ENCODE results near the gene IQGAP3.

Gene IQGAP3

DNA sequence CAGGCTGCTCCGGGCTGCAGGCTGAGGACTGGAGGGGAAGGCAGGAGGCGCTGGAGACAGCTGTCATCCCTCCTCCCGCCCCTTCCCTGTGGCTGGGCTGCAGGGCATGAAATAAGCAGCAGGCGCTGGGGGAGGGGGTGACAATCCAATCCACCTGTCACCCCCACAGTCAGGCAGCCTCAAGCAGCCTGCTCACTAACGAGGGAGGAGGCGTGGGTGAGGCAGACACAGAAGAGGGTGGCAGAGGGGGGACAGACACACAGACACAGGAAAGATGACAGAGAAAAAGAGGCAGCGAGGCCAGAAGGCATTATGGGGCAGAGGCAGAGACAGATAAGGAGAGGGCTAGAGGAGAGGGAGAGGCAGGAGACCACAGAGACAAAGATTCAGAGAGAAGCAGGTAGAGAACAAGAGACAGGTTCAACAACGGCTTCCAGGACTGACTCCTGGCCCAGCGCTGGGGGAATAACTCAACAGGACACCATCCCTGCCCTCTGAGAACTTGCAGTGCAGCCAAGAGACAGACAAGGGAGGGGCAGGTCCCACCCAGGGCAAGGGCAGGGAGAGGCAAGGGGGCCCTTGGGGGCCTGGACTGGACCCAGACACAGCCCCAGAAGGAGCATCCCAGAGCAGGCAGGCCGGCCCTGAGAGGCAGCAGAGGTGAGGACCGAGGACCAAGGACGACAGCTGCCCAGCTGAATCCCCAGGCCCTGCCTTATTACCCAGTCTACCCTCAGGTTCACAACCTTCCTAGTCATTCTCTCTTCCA lies 83.0 kb downstream of the IQGAP3 start:
- Histone ChIP-seq H3K9ac (peak overlapping the region; percentile 78 to 100 (median 98)), H3K27ac (peak overlapping the region; percentile 61 to 100 (median 97); a peak in 21 of 22 replicates), H3K4me3 (peak overlapping the region; percentile 35 to 99 (median 96); a peak in 19 of 20 replicates), H4K20me1 (peaks cover 65 to 100% (median 84%) of the 10 kb centered on the region in 11 experiments), H3K36me3 (peaks cover 42 to 65% (median 49%) of the 10 kb centered on the region in 11 experiments), H3K27me3 (no peaks in the 10 kb centered on the region), H3K4me1 (peaks cover 98 to 100% (median 100%) of the 10 kb centered on the region in 10 experiments), H3K9me3 (replicated peaks in 1 of 11) (no peaks in the 10 kb centered on the region), H3K4me2 (peak overlapping the region; percentile 92 to 100 (median 98))
- TF ChIP-seq Cebpa-rat (IDR thresholded peaks at IDR 0.05) = no peak

DNA sequence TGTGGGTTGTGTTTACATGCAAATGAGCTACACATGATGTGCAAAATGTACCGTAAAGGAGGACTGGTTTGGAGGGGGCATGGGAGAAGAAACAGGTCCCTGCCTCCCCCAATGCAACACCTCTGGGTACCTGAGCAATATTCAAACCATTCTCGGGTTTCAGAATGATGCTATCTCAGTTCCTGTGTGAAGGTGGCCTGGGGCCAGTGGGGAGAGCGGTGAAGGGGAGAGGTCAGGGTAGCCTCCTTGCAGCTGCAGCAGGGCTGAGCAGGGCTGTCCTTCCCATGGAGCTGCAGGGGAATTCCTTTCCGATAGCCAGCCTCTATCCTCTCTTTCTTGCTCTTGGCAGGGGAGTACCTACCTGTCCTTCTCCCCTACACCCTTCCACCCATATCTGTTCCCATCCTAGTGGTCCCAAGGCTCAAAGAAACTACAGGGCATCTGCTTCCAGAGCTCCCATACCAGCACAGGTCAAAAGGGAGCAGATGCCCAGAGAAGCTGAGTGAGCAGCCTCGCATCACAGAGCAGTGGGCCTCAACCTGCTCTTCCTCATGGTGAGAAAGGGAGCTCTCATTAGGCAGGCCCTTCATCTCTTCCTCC lies 83.7 kb downstream of the IQGAP3 start:
- H3K36me3 ChIP-seq = peaks cover 42 to 65% (median 54%) of the 10 kb centered on the region in 11 experiments
- TF ChIP-seq Cebpa-rat (IDR thresholded peaks at IDR 0.05) = no peak
- H4K20me1 ChIP-seq = peaks cover 66 to 100% (median 84%) of the 10 kb centered on the region in 11 experiments

DNA sequence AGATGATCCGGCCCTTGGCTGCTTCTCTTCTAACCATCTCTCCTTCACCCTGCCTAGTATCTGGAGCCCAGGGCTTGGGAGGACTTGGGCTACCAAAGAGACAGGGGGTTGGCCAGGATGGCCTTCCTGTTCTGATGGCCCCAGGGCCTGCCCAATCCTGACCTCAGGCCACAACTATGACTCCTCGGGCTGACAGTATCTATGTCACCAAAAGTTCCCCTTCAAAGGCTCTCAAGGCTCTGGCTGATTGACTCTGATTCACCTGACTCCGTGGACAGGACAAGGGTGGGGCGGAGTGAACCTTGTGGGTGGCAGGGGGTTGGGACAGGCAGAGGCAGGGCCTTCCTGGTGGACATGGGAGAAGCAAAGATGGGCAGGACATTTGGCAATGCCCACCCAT lies 84.5 kb downstream of the IQGAP3 start:
- Histone ChIP-seq H3K4me3 (peak overlapping the region in 3 of 10 experiments; percentile 30 to 98 (median 89); a peak in 4 of 20 replicates), H3K36me3 (peaks cover 50 to 70% (median 61%) of the 10 kb centered on the region in 11 experiments), H3K4me2 (peak overlapping the region; percentile 92 to 100 (median 98)), H3K9ac (peak overlapping the region; percentile 35 to 100 (median 97)), H3K4me1 (peaks cover 98 to 100% (median 100%) of the 10 kb centered on the region in 10 experiments), H3K9me3 (replicated peaks in 1 of 11) (no peaks in the 10 kb centered on the region), H3K27me3 (no peaks in the 10 kb centered on the region), H4K20me1 (peaks cover 71 to 100% (median 85%) of the 10 kb centered on the region in 11 experiments), H3K27ac (peak overlapping the region in 10 of 11 experiments; percentile 20 to 100 (median 98); a peak in 19 of 22 replicates)
- TF ChIP-seq Cebpa-rat (IDR thresholded peaks at IDR 0.05) = no peak

More for the DNA sequence above, 83.7 kb downstream of the IQGAP3 start:
- Histone ChIP-seq H3K27me3 (no peaks in the 10 kb centered on the region), H3K4me3 (peak overlapping the region in 9 of 10 experiments; percentile 30 to 99 (median 96); a peak in 14 of 20 replicates), H3K9ac (peak overlapping the region; percentile 29 to 100 (median 98); a peak in 19 of 22 replicates), H3K4me2 (peak overlapping the region; percentile 92 to 100 (median 98)), H3K4me1 (peaks cover 98 to 100% (median 100%) of the 10 kb centered on the region in 10 experiments), H3K27ac (peak overlapping the region in 9 of 11 experiments; percentile 61 to 100 (median 98); a peak in 14 of 22 replicates), H3K9me3 (replicated peaks in 1 of 11) (no peaks in the 10 kb centered on the region)

DNA sequence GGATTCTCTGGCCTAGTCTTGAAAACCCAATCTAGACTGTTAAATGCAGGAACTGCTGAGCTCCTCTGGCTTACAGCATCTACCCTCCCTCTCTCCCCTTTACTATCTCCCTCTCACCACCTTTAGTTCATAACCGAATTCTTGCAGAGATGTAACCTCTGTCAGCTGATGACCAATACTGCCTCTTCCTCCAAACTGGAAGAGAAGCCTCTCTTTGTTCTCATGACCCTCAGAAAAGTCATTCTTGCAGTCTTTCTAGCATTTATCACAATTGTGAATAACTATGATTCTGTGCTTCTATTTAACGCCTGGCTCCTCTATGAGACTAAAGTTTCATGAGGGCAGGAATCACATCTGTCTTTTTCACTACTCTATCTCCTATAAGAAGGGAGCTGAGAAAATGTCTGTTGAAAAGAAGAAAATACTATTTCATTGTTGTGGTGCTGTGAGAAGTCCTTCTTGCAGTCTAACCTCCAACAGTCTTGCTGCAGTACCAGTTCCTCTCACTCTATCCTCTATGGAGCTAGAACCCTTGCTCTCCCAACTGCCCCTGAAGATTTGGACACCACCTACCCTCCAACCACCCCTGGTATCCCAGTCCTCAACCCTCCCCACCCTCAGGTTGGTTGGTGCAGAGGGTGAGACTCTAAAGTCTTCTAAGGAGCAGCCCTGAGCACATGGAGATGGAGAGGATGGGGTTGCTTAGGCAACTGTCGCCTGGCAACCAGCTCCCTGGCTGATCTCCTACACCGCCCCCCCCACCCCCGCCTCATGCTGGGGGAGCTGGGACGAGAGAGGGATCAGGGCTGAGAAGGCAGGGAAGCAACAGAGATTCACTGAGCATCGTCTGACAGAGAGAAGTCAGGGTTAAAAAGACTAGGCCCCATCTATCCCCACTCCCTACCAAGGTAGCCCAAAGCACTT lies 85.7 kb downstream of the IQGAP3 start:
- H3K36me3 ChIP-seq = peaks cover 62 to 82% (median 72%) of the 10 kb centered on the region in 11 experiments
- no peaks in the 10 kb centered on the region for H3K27me3 ChIP-seq
- H3K4me2 ChIP-seq = peak overlapping the region; percentile 92 to 100 (median 98)
- peak overlapping the region in 10 of 11 experiments; percentile 35 to 99 (median 96); a peak in 17 of 22 replicates for H3K9ac ChIP-seq
- H4K20me1 ChIP-seq = peaks cover 83 to 100% (median 94%) of the 10 kb centered on the region in 11 experiments
- peak overlapping the region in 9 of 11 experiments; percentile 61 to 100 (median 98); a peak in 10 of 22 replicates for H3K27ac ChIP-seq
- peaks cover 98 to 100% (median 100%) of the 10 kb centered on the region in 10 experiments for H3K4me1 ChIP-seq
- TF ChIP-seq Cebpa-rat (IDR thresholded peaks at IDR 0.05) = no peak
- H3K4me3 ChIP-seq = no peak overlapping the region; a peak in 1 of 20 replicates
- no peaks in the 10 kb centered on the region for H3K9me3 ChIP-seq (replicated peaks in 1 of 11)

DNA sequence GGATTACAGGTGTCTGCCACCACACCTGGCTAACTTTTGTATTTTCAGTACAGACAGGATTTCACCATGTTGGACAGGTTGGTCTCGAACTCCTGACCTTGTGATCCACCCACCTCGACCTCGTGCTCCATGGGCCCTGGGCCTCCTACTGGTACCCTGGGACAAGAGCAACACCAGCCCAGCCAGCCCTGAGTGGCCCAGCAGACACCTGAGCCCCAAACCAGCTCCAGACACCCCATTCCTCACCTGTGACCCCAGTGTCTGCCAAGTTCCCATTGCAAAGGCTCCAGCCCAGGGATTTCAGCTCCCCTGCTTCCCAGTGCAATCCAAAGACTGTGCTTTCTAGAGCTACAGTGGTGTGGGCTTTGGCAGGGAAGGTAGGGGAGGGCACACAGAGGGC lies 86.4 kb downstream of the IQGAP3 start:
- H3K36me3 ChIP-seq = peaks cover 69 to 84% (median 79%) of the 10 kb centered on the region in 11 experiments
- peaks cover 98 to 100% (median 100%) of the 10 kb centered on the region in 10 experiments for H3K4me1 ChIP-seq
- peak overlapping the region; percentile 21 to 100 (median 98); a peak in 19 of 22 replicates for H3K4me2 ChIP-seq
- peak overlapping the region in 3 of 11 experiments; percentile 8 to 37 (median 30); a peak in 1 of 22 replicates for H3K9ac ChIP-seq
- H3K9me3 ChIP-seq (replicated peaks in 1 of 11) = no peaks in the 10 kb centered on the region
- TF ChIP-seq Cebpa-rat (IDR thresholded peaks at IDR 0.05) = no peak
- peaks cover 90 to 100% (median 96%) of the 10 kb centered on the region in 11 experiments for H4K20me1 ChIP-seq
- H3K27ac ChIP-seq = 0 out of 22 replicates have a peak overlapping the region, but pooled peaks of 2 of the 11 experiments have one; percentile 5 to 21
- no peak overlapping the region for H3K4me3 ChIP-seq
- H3K27me3 ChIP-seq = no peaks in the 10 kb centered on the region

DNA sequence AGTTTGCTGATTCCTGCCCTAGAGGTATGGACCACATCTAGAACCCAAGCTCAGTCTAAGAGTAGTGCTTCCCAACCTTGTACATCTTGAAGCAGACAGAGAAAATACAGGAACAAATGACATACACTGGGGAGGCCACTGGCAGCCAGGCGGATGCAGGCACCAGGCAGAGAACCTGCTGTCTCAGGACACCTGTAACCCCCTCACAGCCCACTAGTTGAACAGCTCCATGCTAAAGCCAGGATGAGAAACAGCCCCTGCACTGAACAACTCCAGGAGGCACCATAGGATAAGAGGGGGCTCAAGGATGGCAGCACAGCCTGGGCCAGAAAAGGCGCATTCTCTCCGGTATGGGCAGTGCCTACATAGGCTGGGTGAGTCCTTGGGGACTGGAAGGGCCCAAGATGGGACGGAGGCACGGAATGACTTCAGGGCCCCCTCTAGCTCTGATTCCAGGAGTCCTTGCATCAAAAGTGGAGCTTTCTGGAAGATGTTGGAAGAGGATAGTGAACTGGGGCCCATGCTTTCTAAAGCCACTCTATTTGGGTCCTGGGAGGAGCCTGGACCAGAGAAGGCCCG lies 87.8 kb downstream of the IQGAP3 start:
- no peaks in the 10 kb centered on the region for H3K9me3 ChIP-seq (replicated peaks in 1 of 11)
- H3K4me1 ChIP-seq = peaks cover 95 to 100% (median 100%) of the 10 kb centered on the region in 10 experiments
- H3K9ac ChIP-seq = peak overlapping the region in 8 of 11 experiments; percentile 11 to 54 (median 32); a peak in 5 of 22 replicates
- no peaks in the 10 kb centered on the region for H3K27me3 ChIP-seq
- peaks cover 100% of the 10 kb centered on the region in 11 experiments for H4K20me1 ChIP-seq
- H3K36me3 ChIP-seq = peaks cover 83 to 97% (median 93%) of the 10 kb centered on the region in 11 experiments
- no peak overlapping the region for H3K4me3 ChIP-seq
- H3K27ac ChIP-seq = peak overlapping the region in 1 of 11 experiments; percentile 39; a peak in 2 of 22 replicates
- H3K4me2 ChIP-seq = peak overlapping the region; percentile 21 to 100 (median 92); a peak in 17 of 22 replicates
- TF ChIP-seq Cebpa-rat (IDR thresholded peaks at IDR 0.05) = no peak

DNA sequence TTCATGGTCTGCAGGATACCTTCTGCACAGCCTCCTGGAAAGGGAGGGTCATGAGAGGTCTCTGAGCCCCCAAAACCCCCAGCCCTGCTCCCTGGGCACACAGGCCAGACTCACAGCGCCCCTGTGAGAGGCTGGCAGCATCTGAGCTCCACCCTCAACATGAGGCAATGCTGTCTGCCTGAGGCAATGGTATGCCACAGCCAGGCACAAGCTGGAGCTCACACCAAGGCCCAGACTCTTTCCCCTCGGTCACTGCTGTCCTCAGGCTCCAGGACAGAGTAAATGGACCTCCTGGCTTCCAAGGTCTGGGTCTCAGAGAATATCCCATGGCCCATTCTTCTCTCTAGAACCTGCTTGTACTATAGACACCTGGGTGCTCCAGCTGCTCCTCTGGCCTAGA lies 89.0 kb downstream of the IQGAP3 start:
- H3K9me3 ChIP-seq (replicated peaks in 1 of 11) = no peaks in the 10 kb centered on the region
- H3K9ac ChIP-seq = peak overlapping the region in 9 of 11 experiments; percentile 2 to 59 (median 39); a peak in 12 of 22 replicates
- H4K20me1 ChIP-seq = peaks cover 99 to 100% (median 100%) of the 10 kb centered on the region in 11 experiments
- H3K36me3 ChIP-seq = peaks cover 90 to 100% (median 99%) of the 10 kb centered on the region in 11 experiments
- H3K27ac ChIP-seq = peak overlapping the region in 6 of 11 experiments; percentile 17 to 39 (median 27); a peak in 8 of 22 replicates
- H3K4me3 ChIP-seq = no peak overlapping the region
- H3K4me2 ChIP-seq = peak overlapping the region; percentile 33 to 99 (median 64); a peak in 14 of 22 replicates
- H3K27me3 ChIP-seq = no peaks in the 10 kb centered on the region
- TF ChIP-seq Cebpa-rat (IDR thresholded peaks at IDR 0.05) = no peak
- peaks cover 83 to 100% (median 96%) of the 10 kb centered on the region in 10 experiments for H3K4me1 ChIP-seq
